Small intestine (tissue), 7 donors: ENCODE measurements around the gene PIP4K2C. TPM values are rescaled to one million over a fixed set of nuclear protein-coding genes. Genes with fewer than 3 reads are reported as not detected.
A peak's percentile ranks its signal among the peaks of the same experiment; 100 is the strongest.
"Not testable (repeated sequence)": the region's sequence is repeated elsewhere in the genome, so short reads cannot be mapped to it uniquely, and the experiment has no call there.

Experiments used
- DNase-seq, 2 donors: peaks; one replicate each; pipeline versions ENCODE4 v3.0.0 to v3.0.0-alpha.2; 2013
- FAIRE-seq: peaks from 2 replicates; lab custom pipeline; 2012; peaks lifted over from hg19 to GRCh38; lab: Jason Lieb, UNC
- H3K27ac ChIP-seq, 3 donors: one replicate each; pipeline ENCODE4 v1.5.1; 2013; ENCODE audit warnings: low read length in 2 of 3, mild to moderate bottlenecking in 2 of 3, control low read depth in 1 of 3, inconsistent platforms in 1 of 3, low read depth in 1 of 3, moderate library complexity in 1 of 3
- H3K27me3 ChIP-seq, 3 donors: one replicate each; pipeline ENCODE4 v1.6.1; 2013; ENCODE audit warnings: low read length in 3 of 3, inconsistent platforms in 1 of 3; ENCODE audit not compliant: control insufficient read depth in 3 of 3, insufficient read depth in 3 of 3
- H3K36me3 ChIP-seq, 3 donors: one replicate each; pipeline ENCODE4 v1.6.1; 2013; ENCODE audit warnings: low read length in 3 of 3, inconsistent platforms in 1 of 3, low read depth in 1 of 3, mild to moderate bottlenecking in 1 of 3, moderate library complexity in 1 of 3; ENCODE audit not compliant: control insufficient read depth in 3 of 3, insufficient read depth in 2 of 3
- H3K4me1 ChIP-seq, 3 donors: one replicate each; pipeline ENCODE4 v1.6.1; 2013; ENCODE audit warnings: low read length in 2 of 3, inconsistent platforms in 1 of 3, low read depth in 1 of 3, mild to moderate bottlenecking in 1 of 3, moderate library complexity in 1 of 3; ENCODE audit not compliant: control insufficient read depth in 3 of 3, insufficient read depth in 2 of 3
- H3K4me3 ChIP-seq, 3 donors: one replicate each; pipeline ENCODE4 v1.5.1; 2013; ENCODE audit warnings: low read length in 3 of 3, control low read depth in 1 of 3, inconsistent platforms in 1 of 3, low read depth in 1 of 3, mild to moderate bottlenecking in 1 of 3, moderate library complexity in 1 of 3
- H3K9me3 ChIP-seq, 2 donors: one replicate each; pipeline ENCODE4 v1.6.1; 2013; ENCODE audit warnings: low read depth in 1 of 2, low read length in 1 of 2; ENCODE audit not compliant: control insufficient read depth in 2 of 2, insufficient read depth in 1 of 2
- WGBS, 3 donors: extraction: QIAGEN DNeasy Blood & Tissue Kit; methylation state at CpG; one replicate each; pipeline ENCODE4 v1.1.7; 2013; 5-methylcytosine and 5-hydroxymethylcytosine counted together
- polyA plus RNA-seq, 4 donors: library from polyadenylated mRNA; stranded (reverse) in 3 of 4; unstranded in 1 of 4; fragments of 200-250 nt in 3 of 4; fragments of 120-200 nt in 1 of 4; gene quantifications; one replicate each; pipeline versions ENCODE4 v1.2.1 to v1.2.3, GENCODE V29; 2013
- donor health status: healthy with polysubstance abuse.
- donor health status: control.
- donor health status: control.
- donor health status: Bipolar disorder and iron deficiency.
- donor health status: healthy.

PIP4K2C gene
- polyA plus RNA-seq, 4 donors: 16.1 to 26.4 (median 17.8) TPM

- Histone ChIP-seq H3K4me3 (peak within 1 kb of the TSS; percentile 32 to 56 (median 39)), H3K4me1 (peaks cover 0 to 4% (median 0%) of the 10 kb centered on the region in 3 donors), H3K27ac (no peak within 1 kb of the TSS), H3K36me3 (no peaks in the 10 kb centered on the region), H3K27me3 (peaks cover 9 to 69% (median 27%) of the 10 kb centered on the region in 3 donors), H3K9me3 (no peaks in the 10 kb centered on the region)
- FAIRE-seq (no peak), DNase-seq (peak; percentile 35 to 80)
- 2 to 3% (median 2%) methylated on average over 55 to 58 of the region's 58 CpGs for WGBS, 3 donors
Observed at GRCh38 chr12:57632958-57633840, 42.2 kb downstream of the PIP4K2C start, which contains the start of gene B4GALNT1. Gene B4GALNT1 (minus strand): TSS chr12:57633201. CDS start chr12:57632132, 1,069 bp downstream.

GRCh38 chr12:57636731-57637130 lies 45.7 kb downstream of the PIP4K2C start:
- H3K36me3 ChIP-seq, DNase-seq, H3K27ac ChIP-seq, H3K4me3 ChIP-seq, H3K4me1 ChIP-seq, H3K9me3 ChIP-seq, FAIRE-seq: not testable (repeated sequence)
- WGBS, 3 donors: 68 to 85% (median 80%) methylated on average over 9 of the region's 9 CpGs
- peaks cover 4 to 55% (median 16%) of the 10 kb centered on the region in 3 donors for H3K27me3 ChIP-seq

- Histone ChIP-seq H3K4me3 (no peak overlapping the region), H3K36me3 (no peaks in the 10 kb centered on the region), H3K27ac (no peak overlapping the region), H3K4me1 (peaks cover 0 to 4% (median 0%) of the 10 kb centered on the region in 3 donors), H3K27me3 (peaks cover 2 to 53% (median 11%) of the 10 kb centered on the region in 3 donors), H3K9me3 (no peaks in the 10 kb centered on the region)
- no peak for FAIRE-seq
- no peak for DNase-seq
- WGBS, 3 donors: 45 to 65% (median 47%) methylated on average over 3 of the region's 3 CpGs
Observed at GRCh38 chr12:57637364-57637763, 46.4 kb downstream of the PIP4K2C start.

- no peaks in the 10 kb centered on the region for H3K36me3 ChIP-seq
- FAIRE-seq: no peak
- 79 to 88% (median 87%) methylated on average over 3 of the region's 3 CpGs for WGBS, 3 donors
- no peaks in the 10 kb centered on the region for H3K4me1 ChIP-seq
- no peak overlapping the region for H3K27ac ChIP-seq
- peaks cover 2 to 47% (median 11%) of the 10 kb centered on the region in 3 donors for H3K27me3 ChIP-seq
- DNase-seq: no peak
- H3K9me3 ChIP-seq: no peaks in the 10 kb centered on the region
- H3K4me3 ChIP-seq: no peak overlapping the region
Observed at GRCh38 chr12:57638096-57638495, 47.1 kb downstream of the PIP4K2C start.

- Histone ChIP-seq H3K9me3 (peaks cover 0 to 5% of the 10 kb centered on the region in 2 donors), H3K36me3 (no peaks in the 10 kb centered on the region), H3K27me3 (peaks cover 2 to 31% (median 7%) of the 10 kb centered on the region in 3 donors), H3K4me3 (no peak overlapping the region), H3K4me1 (no peaks in the 10 kb centered on the region), H3K27ac (no peak overlapping the region)
- 61 to 68% (median 67%) methylated on average over 7 of the region's 7 CpGs for WGBS, 3 donors
- no peak for DNase-seq
- FAIRE-seq: no peak
Observed at GRCh38 chr12:57640175-57641042, 49.4 kb downstream of the PIP4K2C start.

- peaks cover 0 to 27% (median 7%) of the 10 kb centered on the region in 3 donors for H3K27me3 ChIP-seq
- H3K9me3 ChIP-seq: peaks cover 0 to 13% of the 10 kb centered on the region in 2 donors
- no peak for FAIRE-seq
- no peak overlapping the region for H3K4me3 ChIP-seq
- H3K4me1 ChIP-seq: no peaks in the 10 kb centered on the region
- no peak for DNase-seq
- no peak overlapping the region for H3K27ac ChIP-seq
- WGBS, 3 donors: 39 to 57% (median 54%) methylated on average over 5 of the region's 5 CpGs
- no peaks in the 10 kb centered on the region for H3K36me3 ChIP-seq
Observed at GRCh38 chr12:57641699-57642442, 50.9 kb downstream of the PIP4K2C start.

GRCh38 chr12:57645990-57646658 lies 55.1 kb downstream of the PIP4K2C start:
- H3K4me1 ChIP-seq, H3K36me3 ChIP-seq, DNase-seq, FAIRE-seq, H3K4me3 ChIP-seq, H3K27ac ChIP-seq, H3K27me3 ChIP-seq: not testable (repeated sequence)
- WGBS, 3 donors: 71 to 81% (median 74%) methylated on average over 11 to 13 of the region's 13 CpGs
- H3K9me3 ChIP-seq: peaks cover 0 to 13% of the 10 kb centered on the region in 2 donors
